HCT116 (cell line): ENCODE results near the gene HEATR5B. TPM values are rescaled to one million over a fixed set of nuclear protein-coding genes. Genes with fewer than 3 reads are reported as not detected.

Source experiments
- ATAC-seq: fragments of 200-7000 bp; cut with Tn5 transposase; 2 replicates; pipeline ENCODE4 v1.9.1; 2020; ENCODE audit warnings: mild to moderate bottlenecking, moderate library complexity
- BruUV-seq: library from RNA; stranded (reverse); fragments of 400-500 nt; replicated peaks from 2 replicates; lab custom pipeline; 2021; lab: Mats Ljungman, UMichigan
- CTCF ChIA-PET: fragments of 300-600 bp; sonication (Branson Sonifier 250); formaldehyde crosslinking; loops from one replicate; lab custom pipeline; 2021; ENCODE audit warnings: antibody characterized with exemption; lab: Charles Lee
- POLR2A ChIA-PET: fragments of 300-600, 350-600 bp; sonication (Branson Sonifier 250); formaldehyde crosslinking; loops from one replicate; lab custom pipeline; 2021; ENCODE audit warnings: antibody characterized with exemption; lab: Charles Lee
- RAD21 ChIA-PET, 2 experiments: fragments of 300-600 bp; sonication (Branson Sonifier 250); formaldehyde crosslinking; loops; one replicate each; lab custom pipeline; 2023; ENCODE audit warnings: low total read pairs in 2 of 2; ENCODE audit not compliant: uncharacterized antibody in 2 of 2, unreplicated experiment in 2 of 2, low non-redundant PET in 1 of 2; lab: Charles Lee
- DNase-seq: peaks from one replicate; pipeline ENCODE4 v3.0.0-alpha.2; 2010; ENCODE audit warnings: low read depth, low spot score
- H2AFZ ChIP-seq: fragments of 200-600 bp; shearing (Covaris generic), sonication (generic); 2 replicates; pipeline ENCODE4 v1.6.1; 2017; ENCODE audit warnings: low read depth, mixed run types, mixed read lengths, antibody characterized with exemption, low read length; ENCODE audit not compliant: poor library complexity, severe bottlenecking
- H3K27ac ChIP-seq: 2 replicates; pipeline ENCODE4 v1.5.1; 2012; ENCODE audit warnings: low read depth, low read length
- H3K27me3 ChIP-seq: fragments of 200-600 bp; sonication (generic); 2 replicates; pipeline ENCODE4 v1.6.1; 2016; ENCODE audit warnings: mixed run types, low read length, mixed read lengths; ENCODE audit not compliant: insufficient read depth
- H3K36me3 ChIP-seq, 2 experiments: fragments of 200-500 bp in 1 of 2; fragments of 200-600 bp in 1 of 2; sonication (Bioruptor generic) in 1 of 2; sonication (generic) in 1 of 2; 2 replicates each; pipeline versions ENCODE4 v1.5.1 to v1.6.1; 2014 to 2016; ENCODE audit warnings: low read length in 2 of 2, inconsistent platforms in 1 of 2, mixed read lengths in 1 of 2, mixed run types in 1 of 2; ENCODE audit not compliant: insufficient read depth in 2 of 2, control insufficient read depth in 1 of 2
- H3K4me1 ChIP-seq, 2 experiments: fragments of 200-600 bp in 1 of 2; sonication (generic) in 1 of 2; 2 replicates each; pipeline versions ENCODE4 v1.5.1 to v1.6.1; 2012 to 2017; ENCODE audit warnings: low read length in 2 of 2, inconsistent platforms in 1 of 2, mild to moderate bottlenecking in 1 of 2, mixed read lengths in 1 of 2, mixed run types in 1 of 2, moderate library complexity in 1 of 2; ENCODE audit not compliant: insufficient read depth in 2 of 2, control insufficient read depth in 1 of 2
- H3K4me2 ChIP-seq: fragments of 200-600 bp; sonication (generic); 2 replicates; pipeline ENCODE4 v1.6.1; 2017; ENCODE audit warnings: mixed run types, low read length, mixed read lengths
- H3K4me3 ChIP-seq, 2 experiments: fragments of 200-600 bp in 1 of 2; sonication (generic) in 1 of 2; replicated peaks in 1 of 2; 2 replicates each; pipeline ENCODE4 v1.5.1; 2011 to 2016; ENCODE audit warnings: low read length in 2 of 2, control low read depth in 1 of 2, low read depth in 1 of 2, mild to moderate bottlenecking in 1 of 2, mixed read lengths in 1 of 2, mixed run types in 1 of 2
- H3K79me2 ChIP-seq: fragments of 200-600 bp; sonication (generic); 2 replicates; pipeline ENCODE4 v1.6.1; 2017; ENCODE audit warnings: mild to moderate bottlenecking, mixed run types, low read length, moderate library complexity, mixed read lengths; ENCODE audit not compliant: insufficient read depth
- H3K9ac ChIP-seq: fragments of 200-600 bp; sonication (generic); 2 replicates; pipeline ENCODE4 v1.6.1; 2016; ENCODE audit warnings: low read length, mixed read lengths
- H3K9me2 ChIP-seq: fragments of 200-600 bp; sonication (generic), shearing (Covaris generic); 2 replicates; pipeline ENCODE4 v1.6.1; 2017; ENCODE audit warnings: mixed run types, mild to moderate bottlenecking, moderate library complexity; ENCODE audit not compliant: insufficient read depth
- H3K9me3 ChIP-seq, 2 experiments: fragments of 200-500 bp in 1 of 2; fragments of 200-600 bp in 1 of 2; sonication (Bioruptor generic) in 1 of 2; sonication (generic) in 1 of 2; 2 replicates each; pipeline ENCODE4 v1.6.1; 2014 to 2017; ENCODE audit warnings: low read length in 2 of 2, mixed read lengths in 2 of 2, inconsistent platforms in 1 of 2, low read depth in 1 of 2, mild to moderate bottlenecking in 1 of 2, mixed run types in 1 of 2, moderate library complexity in 1 of 2; ENCODE audit not compliant: control insufficient read depth in 1 of 2, insufficient read depth in 1 of 2
- H4K20me1 ChIP-seq: fragments of 200-600 bp; sonication (generic), shearing (Covaris generic); 2 replicates; pipeline ENCODE4 v1.6.1; 2017; ENCODE audit warnings: mixed run types, mild to moderate bottlenecking, moderate library complexity; ENCODE audit not compliant: insufficient read depth
- CBX3 ChIP-seq: IDR thresholded peaks from 2 replicates; pipeline ENCODE4 v1.6.1; 2012; ENCODE audit warnings: low read depth
- CEBPB ChIP-seq: IDR thresholded peaks from 2 replicates; pipeline ENCODE4 v1.6.1; 2012; ENCODE audit warnings: low read depth
- EGR1 ChIP-seq: IDR thresholded peaks from 2 replicates; pipeline ENCODE4 v1.6.1; 2012; ENCODE audit warnings: low read depth
- ELF1 ChIP-seq: IDR thresholded peaks from 2 replicates; pipeline ENCODE4 v1.6.1; 2012; ENCODE audit warnings: low read depth, borderline replicate concordance
- EZH2 ChIP-seq: fragments of 200-600 bp; sonication (generic); IDR thresholded peaks from 2 replicates; pipeline ENCODE4 v1.6.1; 2017; ENCODE audit warnings: antibody characterized with exemption, mixed run types
- EZH2phosphoT487 ChIP-seq: fragments of 200-600 bp; IDR thresholded peaks from 2 replicates; pipeline ENCODE4 v1.6.1; 2018; ENCODE audit warnings: antibody characterized with exemption, borderline replicate concordance
- FOSL1 ChIP-seq: IDR thresholded peaks from 2 replicates; pipeline ENCODE4 v1.6.1; 2012; ENCODE audit warnings: low read depth
- POLR2AphosphoS5 ChIP-seq: IDR thresholded peaks from 2 replicates; pipeline ENCODE4 v1.6.1; 2011; ENCODE audit warnings: mild to moderate bottlenecking, low read depth, low read length, moderate library complexity
- RAD21 ChIP-seq: IDR thresholded peaks from 2 replicates; pipeline ENCODE4 v1.6.1; 2012; ENCODE audit warnings: low read depth, mild to moderate bottlenecking
- SIN3A ChIP-seq: IDR thresholded peaks from 2 replicates; pipeline ENCODE4 v1.6.1; 2012; ENCODE audit warnings: low read depth
- SP1 ChIP-seq: IDR thresholded peaks from 2 replicates; pipeline ENCODE4 v1.6.1; 2012; ENCODE audit warnings: low read depth
- SRF ChIP-seq: IDR thresholded peaks from 2 replicates; pipeline ENCODE4 v1.6.1; 2012; ENCODE audit warnings: low read depth
- TCF7L2 ChIP-seq: IDR thresholded peaks from 2 replicates; pipeline ENCODE4 v1.7.0; 2011; ENCODE audit warnings: borderline replicate concordance, inconsistent platforms; ENCODE audit not compliant: insufficient read depth, insufficient read length; ENCODE audit errors: extremely low read depth
- YY1 ChIP-seq: IDR thresholded peaks from 2 replicates; pipeline ENCODE4 v1.6.1; 2011; ENCODE audit warnings: low read length, low read depth, moderate library complexity, mild to moderate bottlenecking; ENCODE audit not compliant: insufficient replicate concordance; ENCODE audit errors: extremely low read depth
- ZFX ChIP-seq: fragments of 450-650 bp; IDR thresholded peaks from 2 replicates; pipeline ENCODE4 v1.6.1; 2017
- intact Hi-C: fragments of 100-400 bp; cut with micrococcal nuclease; formaldehyde crosslinking; loops from 2 replicates; pipeline ENCODE4 v1.10.0; 2022
- total RNA-seq: library from RNA; stranded (reverse); gene quantifications from one replicate; pipeline ENCODE4 v1.2.1, GENCODE V29; 2021; ENCODE audit not compliant: unreplicated experiment
- TF ChIP-seq, protein P1 (sequence below): IDR thresholded peaks from 2 replicates; pipeline ENCODE4 v1.6.1; 2011; ENCODE audit warnings: mild to moderate bottlenecking, low read length, moderate library complexity; ENCODE audit not compliant: insufficient replicate concordance; ENCODE audit errors: extremely low read depth
- TF ChIP-seq, protein P2 (sequence below): IDR thresholded peaks from 2 replicates; pipeline ENCODE4 v1.6.1; 2012
- TF ChIP-seq, protein P3 (sequence below): IDR thresholded peaks from 2 replicates; pipeline ENCODE4 v1.6.1; 2012; ENCODE audit warnings: low read depth
- TF ChIP-seq, protein P4 (sequence below): IDR thresholded peaks from 2 replicates; pipeline ENCODE4 v1.6.1; 2012

Gene HEATR5B
- total RNA-seq, 1 experiment from 2014 or later, result 10.6 TPM

DNA sequence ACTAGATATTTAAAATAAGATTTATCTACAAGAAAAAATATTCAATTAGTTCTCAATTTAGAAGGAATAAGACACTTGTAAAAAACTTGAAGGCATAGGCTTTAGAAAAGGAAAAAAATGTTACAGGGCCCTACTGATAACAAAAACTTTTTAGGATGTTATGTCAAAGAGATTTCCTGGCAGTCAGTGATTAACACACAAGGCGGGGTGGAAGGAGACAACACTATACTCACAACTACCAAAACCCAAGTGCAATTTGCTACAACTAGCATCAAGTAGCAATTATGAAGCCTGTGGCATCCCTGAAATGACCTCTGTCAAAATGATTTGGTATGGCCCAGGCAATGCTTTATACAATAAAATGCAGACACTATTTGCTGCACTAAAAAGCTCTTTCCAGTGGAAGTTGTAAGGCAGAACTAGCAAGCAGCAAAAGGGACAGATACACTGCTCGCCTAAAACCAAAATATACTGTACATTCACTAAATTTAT lies 133.1 kb downstream of the HEATR5B start (continued):
- TF ChIP-seq, protein P1, sequence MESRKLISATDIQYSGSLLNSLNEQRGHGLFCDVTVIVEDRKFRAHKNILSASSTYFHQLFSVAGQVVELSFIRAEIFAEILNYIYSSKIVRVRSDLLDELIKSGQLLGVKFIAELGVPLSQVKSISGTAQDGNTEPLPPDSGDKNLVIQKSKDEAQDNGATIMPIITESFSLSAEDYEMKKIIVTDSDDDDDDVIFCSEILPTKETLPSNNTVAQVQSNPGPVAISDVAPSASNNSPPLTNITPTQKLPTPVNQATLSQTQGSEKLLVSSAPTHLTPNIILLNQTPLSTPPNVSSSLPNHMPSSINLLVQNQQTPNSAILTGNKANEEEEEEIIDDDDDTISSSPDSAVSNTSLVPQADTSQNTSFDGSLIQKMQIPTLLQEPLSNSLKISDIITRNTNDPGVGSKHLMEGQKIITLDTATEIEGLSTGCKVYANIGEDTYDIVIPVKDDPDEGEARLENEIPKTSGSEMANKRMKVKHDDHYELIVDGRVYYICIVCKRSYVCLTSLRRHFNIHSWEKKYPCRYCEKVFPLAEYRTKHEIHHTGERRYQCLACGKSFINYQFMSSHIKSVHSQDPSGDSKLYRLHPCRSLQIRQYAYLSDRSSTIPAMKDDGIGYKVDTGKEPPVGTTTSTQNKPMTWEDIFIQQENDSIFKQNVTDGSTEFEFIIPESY, result no peak
- TF ChIP-seq ZFX (no peak), SP1 (no peak)
- TF ChIP-seq, protein P2, sequence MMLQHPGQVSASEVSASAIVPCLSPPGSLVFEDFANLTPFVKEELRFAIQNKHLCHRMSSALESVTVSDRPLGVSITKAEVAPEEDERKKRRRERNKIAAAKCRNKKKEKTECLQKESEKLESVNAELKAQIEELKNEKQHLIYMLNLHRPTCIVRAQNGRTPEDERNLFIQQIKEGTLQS, result no peak
- TF ChIP-seq, all 23 proteins: peak for 0

DNA sequence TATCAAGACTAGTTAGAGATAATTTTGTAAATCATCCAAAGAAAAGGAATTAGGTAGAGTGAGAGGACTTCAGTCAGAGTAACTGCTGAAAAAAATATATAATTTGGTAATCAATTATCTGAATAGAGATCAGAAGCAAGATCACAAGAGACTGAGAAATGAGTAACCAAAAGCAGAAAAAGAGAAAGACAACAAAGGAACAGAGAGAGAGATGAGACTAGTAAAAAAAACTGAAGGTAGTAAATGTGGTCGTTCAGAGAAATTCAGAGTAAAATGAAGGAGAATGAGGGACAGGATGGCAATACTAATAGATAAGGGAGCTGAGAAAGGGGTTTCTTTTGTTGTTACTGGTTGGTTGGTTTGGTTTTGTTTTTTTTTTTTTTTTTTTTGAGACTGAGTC lies 134.3 kb downstream of the HEATR5B start:
- Histone ChIP-seq H3K36me3 (no peaks in the 10 kb centered on the region), H4K20me1 (no peaks in the 10 kb centered on the region), H3K4me2 (no peak overlapping the region), H3K4me1 (peaks cover 6 to 26% of the 10 kb centered on the region in 2 experiments), H3K9me2 (no peaks in the 10 kb centered on the region), H3K27ac (no peak overlapping the region), H2AFZ (no peak overlapping the region), H3K9ac (no peak overlapping the region), H3K9me3 (no peaks in the 10 kb centered on the region), H3K27me3 (no peaks in the 10 kb centered on the region), H3K4me3 (no peak overlapping the region), H3K79me2 (peaks cover 46% of the 10 kb centered on the region)
- no peak for ATAC-seq
- ChIA-PET POLR2A (no interaction called here), RAD21 (no interaction called here), CTCF (no interaction called here)
- TF ChIP-seq ELF1 (no peak), CEBPB (no peak), CBX3 (no peak), POLR2AphosphoS5 (no peak), EZH2 (no peak), FOSL1 (no peak), RAD21 (no peak), SP1 (no peak), EZH2phosphoT487 (no peak), SRF (no peak), SIN3A (no peak), EGR1 (no peak), YY1 (no peak), TCF7L2 (no peak)
- TF ChIP-seq, protein P3, sequence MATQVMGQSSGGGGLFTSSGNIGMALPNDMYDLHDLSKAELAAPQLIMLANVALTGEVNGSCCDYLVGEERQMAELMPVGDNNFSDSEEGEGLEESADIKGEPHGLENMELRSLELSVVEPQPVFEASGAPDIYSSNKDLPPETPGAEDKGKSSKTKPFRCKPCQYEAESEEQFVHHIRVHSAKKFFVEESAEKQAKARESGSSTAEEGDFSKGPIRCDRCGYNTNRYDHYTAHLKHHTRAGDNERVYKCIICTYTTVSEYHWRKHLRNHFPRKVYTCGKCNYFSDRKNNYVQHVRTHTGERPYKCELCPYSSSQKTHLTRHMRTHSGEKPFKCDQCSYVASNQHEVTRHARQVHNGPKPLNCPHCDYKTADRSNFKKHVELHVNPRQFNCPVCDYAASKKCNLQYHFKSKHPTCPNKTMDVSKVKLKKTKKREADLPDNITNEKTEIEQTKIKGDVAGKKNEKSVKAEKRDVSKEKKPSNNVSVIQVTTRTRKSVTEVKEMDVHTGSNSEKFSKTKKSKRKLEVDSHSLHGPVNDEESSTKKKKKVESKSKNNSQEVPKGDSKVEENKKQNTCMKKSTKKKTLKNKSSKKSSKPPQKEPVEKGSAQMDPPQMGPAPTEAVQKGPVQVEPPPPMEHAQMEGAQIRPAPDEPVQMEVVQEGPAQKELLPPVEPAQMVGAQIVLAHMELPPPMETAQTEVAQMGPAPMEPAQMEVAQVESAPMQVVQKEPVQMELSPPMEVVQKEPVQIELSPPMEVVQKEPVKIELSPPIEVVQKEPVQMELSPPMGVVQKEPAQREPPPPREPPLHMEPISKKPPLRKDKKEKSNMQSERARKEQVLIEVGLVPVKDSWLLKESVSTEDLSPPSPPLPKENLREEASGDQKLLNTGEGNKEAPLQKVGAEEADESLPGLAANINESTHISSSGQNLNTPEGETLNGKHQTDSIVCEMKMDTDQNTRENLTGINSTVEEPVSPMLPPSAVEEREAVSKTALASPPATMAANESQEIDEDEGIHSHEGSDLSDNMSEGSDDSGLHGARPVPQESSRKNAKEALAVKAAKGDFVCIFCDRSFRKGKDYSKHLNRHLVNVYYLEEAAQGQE, result no peak
- TF ChIP-seq, protein P1, result no peak
- TF ChIP-seq, protein P4, sequence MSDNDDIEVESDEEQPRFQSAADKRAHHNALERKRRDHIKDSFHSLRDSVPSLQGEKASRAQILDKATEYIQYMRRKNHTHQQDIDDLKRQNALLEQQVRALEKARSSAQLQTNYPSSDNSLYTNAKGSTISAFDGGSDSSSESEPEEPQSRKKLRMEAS, result no peak
- intact Hi-C loops, result no loop called here
- no peak for DNase-seq
- no TSS peak for BruUV-seq
